SK-N-SH treated with all-trans-retinoic acid at 6 μM for 48 hours (cell line): ENCODE measurements around the gene DNAH1.

Source experiments
- ARNTL ChIP-seq: fragments of 450-650 bp; formaldehyde crosslinking; IDR thresholded peaks from 2 replicates; pipeline ENCODE4 v1.5.0; 2020; ENCODE audit warnings: low read depth, mild to moderate bottlenecking, moderate library complexity, borderline replicate concordance
- BACH2 ChIP-seq: fragments of 250-450 bp; sonication (Bioruptor Pico); IDR thresholded peaks from 2 replicates; pipeline ENCODE4 v1.9.0; 2021; ENCODE audit warnings: mild to moderate bottlenecking, borderline replicate concordance
- GLIS3 ChIP-seq: fragments of 250-450 bp; sonication (Bioruptor Pico); IDR thresholded peaks from 2 replicates; pipeline ENCODE4 v1.5.0; 2020; ENCODE audit warnings: mild to moderate bottlenecking, moderate library complexity
- OSR1 ChIP-seq: fragments of 250-450 bp; sonication (Bioruptor Pico); IDR thresholded peaks from 2 replicates; pipeline ENCODE4 v1.8.0; 2022; ENCODE audit warnings: moderate library complexity, mild to moderate bottlenecking, inconsistent platforms
- TOX ChIP-seq: fragments of 250-450 bp; sonication (Bioruptor Pico); IDR thresholded peaks from 2 replicates; pipeline ENCODE4 v1.8.0; 2021; ENCODE audit warnings: mild to moderate bottlenecking, moderate library complexity, borderline replicate concordance
- ZC3H10 ChIP-seq: fragments of 250-450 bp; sonication (Bioruptor Pico); IDR thresholded peaks from 2 replicates; pipeline ENCODE4 v1.5.1; 2021; ENCODE audit warnings: mild to moderate bottlenecking, moderate library complexity
- ZFP3 ChIP-seq: fragments of 250-450 bp; sonication (Bioruptor Pico); IDR thresholded peaks from 2 replicates; pipeline ENCODE4 v1.5.0; 2020; ENCODE audit warnings: mild to moderate bottlenecking, moderate library complexity
- ZFP30 ChIP-seq: fragments of 450-650 bp; formaldehyde crosslinking; IDR thresholded peaks from 2 replicates; pipeline ENCODE4 v1.5.0; 2022; ENCODE audit warnings: mild to moderate bottlenecking, moderate library complexity
- ZNF8 ChIP-seq: fragments of 450-650 bp; formaldehyde crosslinking; IDR thresholded peaks from 2 replicates; pipeline ENCODE4 v1.5.0; 2020; ENCODE audit warnings: mild to moderate bottlenecking, moderate library complexity
- TF ChIP-seq, protein P1 (sequence below): fragments of 250-450 bp; sonication (Bioruptor Pico); IDR thresholded peaks from 2 replicates; pipeline ENCODE4 v1.5.0; 2020; ENCODE audit warnings: mild to moderate bottlenecking, moderate library complexity
- TF ChIP-seq, protein P2 (sequence below): fragments of 250-450 bp; sonication (Bioruptor Pico); IDR thresholded peaks from 2 replicates; pipeline ENCODE4 v1.8.0; 2020; ENCODE audit warnings: mild to moderate bottlenecking, moderate library complexity, borderline replicate concordance
- TF ChIP-seq, protein P3 (sequence below): fragments of 250-450 bp; sonication (Bioruptor Pico); IDR thresholded peaks from 2 replicates; pipeline ENCODE4 v1.5.1; 2020; ENCODE audit warnings: low read depth, mild to moderate bottlenecking, moderate library complexity
- TF ChIP-seq, protein P4 (sequence below): fragments of 250-450 bp; sonication (Bioruptor Pico); IDR thresholded peaks from 2 replicates; pipeline ENCODE4 v1.5.1; 2021; ENCODE audit warnings: mild to moderate bottlenecking, moderate library complexity

DNA sequence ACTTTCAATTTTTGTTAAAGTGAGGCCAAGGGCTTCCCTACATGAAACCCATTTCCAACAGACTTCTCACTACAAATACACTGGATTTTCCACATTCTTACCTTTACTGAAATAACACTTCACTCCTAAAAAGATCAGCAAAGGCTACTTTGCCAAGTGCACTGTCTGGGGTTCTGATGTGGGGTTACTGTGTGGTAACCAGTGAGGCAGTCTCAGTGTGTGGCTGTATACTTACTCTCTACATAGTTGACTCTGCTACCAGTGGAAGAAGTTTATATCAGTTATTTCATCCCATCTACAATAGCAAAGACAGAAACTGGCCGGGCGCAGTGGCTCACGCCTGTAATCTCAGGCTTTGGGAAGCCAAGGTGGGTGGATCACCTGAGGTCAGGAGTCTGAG, 43.3 kb upstream of the DNAH1 start:
- TF ChIP-seq, protein P1, sequence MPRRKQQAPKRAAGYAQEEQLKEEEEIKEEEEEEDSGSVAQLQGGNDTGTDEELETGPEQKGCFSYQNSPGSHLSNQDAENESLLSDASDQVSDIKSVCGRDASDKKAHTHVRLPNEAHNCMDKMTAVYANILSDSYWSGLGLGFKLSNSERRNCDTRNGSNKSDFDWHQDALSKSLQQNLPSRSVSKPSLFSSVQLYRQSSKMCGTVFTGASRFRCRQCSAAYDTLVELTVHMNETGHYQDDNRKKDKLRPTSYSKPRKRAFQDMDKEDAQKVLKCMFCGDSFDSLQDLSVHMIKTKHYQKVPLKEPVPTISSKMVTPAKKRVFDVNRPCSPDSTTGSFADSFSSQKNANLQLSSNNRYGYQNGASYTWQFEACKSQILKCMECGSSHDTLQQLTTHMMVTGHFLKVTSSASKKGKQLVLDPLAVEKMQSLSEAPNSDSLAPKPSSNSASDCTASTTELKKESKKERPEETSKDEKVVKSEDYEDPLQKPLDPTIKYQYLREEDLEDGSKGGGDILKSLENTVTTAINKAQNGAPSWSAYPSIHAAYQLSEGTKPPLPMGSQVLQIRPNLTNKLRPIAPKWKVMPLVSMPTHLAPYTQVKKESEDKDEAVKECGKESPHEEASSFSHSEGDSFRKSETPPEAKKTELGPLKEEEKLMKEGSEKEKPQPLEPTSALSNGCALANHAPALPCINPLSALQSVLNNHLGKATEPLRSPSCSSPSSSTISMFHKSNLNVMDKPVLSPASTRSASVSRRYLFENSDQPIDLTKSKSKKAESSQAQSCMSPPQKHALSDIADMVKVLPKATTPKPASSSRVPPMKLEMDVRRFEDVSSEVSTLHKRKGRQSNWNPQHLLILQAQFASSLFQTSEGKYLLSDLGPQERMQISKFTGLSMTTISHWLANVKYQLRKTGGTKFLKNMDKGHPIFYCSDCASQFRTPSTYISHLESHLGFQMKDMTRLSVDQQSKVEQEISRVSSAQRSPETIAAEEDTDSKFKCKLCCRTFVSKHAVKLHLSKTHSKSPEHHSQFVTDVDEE (CRISPR knock-in tag), result no peak
- TF ChIP-seq ZFP3 (CRISPR knock-in tag) (no peak), GLIS3 (CRISPR knock-in tag) (no peak), OSR1 (CRISPR knock-in tag) (no peak), ARNTL (CRISPR knock-in tag) (no peak), ZNF8 (CRISPR knock-in tag) (no peak), ZFP30 (no peak), BACH2 (CRISPR knock-in tag) (no peak), TOX (CRISPR knock-in tag) (no peak), ZC3H10 (CRISPR knock-in tag) (no peak)
- TF ChIP-seq, protein P2, sequence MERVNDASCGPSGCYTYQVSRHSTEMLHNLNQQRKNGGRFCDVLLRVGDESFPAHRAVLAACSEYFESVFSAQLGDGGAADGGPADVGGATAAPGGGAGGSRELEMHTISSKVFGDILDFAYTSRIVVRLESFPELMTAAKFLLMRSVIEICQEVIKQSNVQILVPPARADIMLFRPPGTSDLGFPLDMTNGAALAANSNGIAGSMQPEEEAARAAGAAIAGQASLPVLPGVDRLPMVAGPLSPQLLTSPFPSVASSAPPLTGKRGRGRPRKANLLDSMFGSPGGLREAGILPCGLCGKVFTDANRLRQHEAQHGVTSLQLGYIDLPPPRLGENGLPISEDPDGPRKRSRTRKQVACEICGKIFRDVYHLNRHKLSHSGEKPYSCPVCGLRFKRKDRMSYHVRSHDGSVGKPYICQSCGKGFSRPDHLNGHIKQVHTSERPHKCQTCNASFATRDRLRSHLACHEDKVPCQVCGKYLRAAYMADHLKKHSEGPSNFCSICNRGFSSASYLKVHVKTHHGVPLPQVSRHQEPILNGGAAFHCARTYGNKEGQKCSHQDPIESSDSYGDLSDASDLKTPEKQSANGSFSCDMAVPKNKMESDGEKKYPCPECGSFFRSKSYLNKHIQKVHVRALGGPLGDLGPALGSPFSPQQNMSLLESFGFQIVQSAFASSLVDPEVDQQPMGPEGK (CRISPR knock-in tag), result no peak
- TF ChIP-seq, protein P3, sequence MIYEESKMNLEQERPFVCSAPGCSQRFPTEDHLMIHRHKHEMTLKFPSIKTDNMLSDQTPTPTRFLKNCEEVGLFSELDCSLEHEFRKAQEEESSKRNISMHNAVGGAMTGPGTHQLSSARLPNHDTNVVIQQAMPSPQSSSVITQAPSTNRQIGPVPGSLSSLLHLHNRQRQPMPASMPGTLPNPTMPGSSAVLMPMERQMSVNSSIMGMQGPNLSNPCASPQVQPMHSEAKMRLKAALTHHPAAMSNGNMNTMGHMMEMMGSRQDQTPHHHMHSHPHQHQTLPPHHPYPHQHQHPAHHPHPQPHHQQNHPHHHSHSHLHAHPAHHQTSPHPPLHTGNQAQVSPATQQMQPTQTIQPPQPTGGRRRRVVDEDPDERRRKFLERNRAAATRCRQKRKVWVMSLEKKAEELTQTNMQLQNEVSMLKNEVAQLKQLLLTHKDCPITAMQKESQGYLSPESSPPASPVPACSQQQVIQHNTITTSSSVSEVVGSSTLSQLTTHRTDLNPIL, result no peak
- TF ChIP-seq, protein P4, sequence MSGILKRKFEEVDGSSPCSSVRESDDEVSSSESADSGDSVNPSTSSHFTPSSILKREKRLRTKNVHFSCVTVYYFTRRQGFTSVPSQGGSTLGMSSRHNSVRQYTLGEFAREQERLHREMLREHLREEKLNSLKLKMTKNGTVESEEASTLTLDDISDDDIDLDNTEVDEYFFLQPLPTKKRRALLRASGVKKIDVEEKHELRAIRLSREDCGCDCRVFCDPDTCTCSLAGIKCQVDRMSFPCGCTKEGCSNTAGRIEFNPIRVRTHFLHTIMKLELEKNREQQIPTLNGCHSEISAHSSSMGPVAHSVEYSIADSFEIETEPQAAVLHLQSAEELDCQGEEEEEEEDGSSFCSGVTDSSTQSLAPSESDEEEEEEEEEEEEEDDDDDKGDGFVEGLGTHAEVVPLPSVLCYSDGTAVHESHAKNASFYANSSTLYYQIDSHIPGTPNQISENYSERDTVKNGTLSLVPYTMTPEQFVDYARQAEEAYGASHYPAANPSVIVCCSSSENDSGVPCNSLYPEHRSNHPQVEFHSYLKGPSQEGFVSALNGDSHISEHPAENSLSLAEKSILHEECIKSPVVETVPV (CRISPR knock-in tag), result no peak
